Ovary (tissue), 3 donors: ENCODE measurements around the gene HLA-DRA.

Source experiments
- CTCF ChIP-seq, 3 donors: fragments of 450-650 bp in 2 of 3; fragments of 200-600 bp in 1 of 3; IDR thresholded peaks; one replicate each; pipeline versions ENCODE4 v1.5.1 to v1.8.0; 2016 to 2022; ENCODE audit warnings: antibody characterized with exemption in 3 of 3, mild to moderate bottlenecking in 1 of 3
- EP300 ChIP-seq: sonication (generic); formaldehyde crosslinking; IDR thresholded peaks from one replicate; pipeline ENCODE4 v1.6.1; 2017; ENCODE audit warnings: antibody characterized with exemption
- donor health status: DM: no; HTN: no; CAD: no.

GRCh38 chr6:32406197-32406596 lies 33.5 kb upstream of the HLA-DRA start:
- TF ChIP-seq EP300 (no peak), CTCF (IDR thresholded peaks at IDR 0.05) (no peak)
